ENCODE measurements around the gene LTBP1.

GRCh38 chr2:32931945-32932709, 14.6 kb upstream of the LTBP1 start:
- TF ChIP-seq CTCF (IDR thresholded peaks at IDR 0.05; ENCODE audit: low read depth, low read length, missing input control) (no peak), FOXA1 (IDR thresholded peaks at IDR 0.05) (no peak), JUND (IDR thresholded peaks at IDR 0.05) (no peak), TAF1 (conservative IDR thresholded peaks at IDR 0.05) (no peak), EGR1 (IDR thresholded peaks at IDR 0.05; ENCODE audit: low read depth in 2 of 2) (no peak), YY1 (IDR thresholded peaks at IDR 0.05) (no peak), GABPA (IDR thresholded peaks at IDR 0.05 in 1 of 2, conservative IDR thresholded peaks at IDR 0.05 in 1 of 2) (no peak), RAD21 (IDR thresholded peaks at IDR 0.05) (no peak), HNF4G (IDR thresholded peaks at IDR 0.05) (no peak), SP1 (IDR thresholded peaks at IDR 0.05) (no peak), RXRA (IDR thresholded peaks at IDR 0.05) (no peak)

Data from liver (tissue), 3 donors.